Mucosa of stomach (tissue), 1 donor: Measurements from ENCODE around the gene SCNN1B.
"Not testable (repeated sequence)": the region's sequence is repeated elsewhere in the genome, so short reads cannot be mapped to it uniquely, and the experiment has no call there.

Experiments
- H3K27me3 ChIP-seq: one replicate; pipeline ENCODE4 v1.7.0; 2013; ENCODE audit warnings: mild to moderate bottlenecking, low read length; ENCODE audit not compliant: control insufficient read depth, insufficient read depth
- H3K36me3 ChIP-seq: one replicate; pipeline ENCODE4 v1.7.0; 2013; ENCODE audit warnings: low read length; ENCODE audit not compliant: control insufficient read depth, insufficient read depth
- H3K4me1 ChIP-seq: one replicate; pipeline ENCODE4 v1.7.0; 2013; ENCODE audit warnings: mild to moderate bottlenecking, low read length; ENCODE audit not compliant: control insufficient read depth, insufficient read depth
- H3K4me3 ChIP-seq: one replicate; pipeline ENCODE4 v1.7.0; 2013; ENCODE audit warnings: low read length
- H3K9ac ChIP-seq: one replicate; pipeline ENCODE4 v1.7.0; 2013; ENCODE audit warnings: mild to moderate bottlenecking, low read length, moderate library complexity
- H3K9me3 ChIP-seq: one replicate; pipeline ENCODE4 v1.7.0; 2013; ENCODE audit warnings: mild to moderate bottlenecking, low read length, moderate library complexity; ENCODE audit not compliant: control insufficient read depth
- donor health status: Pancreatic carcinoma.

SCNN1B gene

GRCh38 chr16:23290189-23291062, 11.7 kb upstream of the SCNN1B start:
- no peaks in the 10 kb centered on the region for H3K9me3 ChIP-seq
- no peaks in the 10 kb centered on the region for H3K36me3 ChIP-seq
- no peaks in the 10 kb centered on the region for H3K4me1 ChIP-seq
- no peak overlapping the region for H3K4me3 ChIP-seq
- H3K9ac ChIP-seq: no peak overlapping the region
- no peaks in the 10 kb centered on the region for H3K27me3 ChIP-seq

GRCh38 chr16:23293016-23293415, 9.1 kb upstream of the SCNN1B start:
- Histone ChIP-seq H3K9ac (no peak overlapping the region), H3K4me1 (no peaks in the 10 kb centered on the region), H3K36me3 (no peaks in the 10 kb centered on the region)

GRCh38 chr16:23294260-23294659, 7.8 kb upstream of the SCNN1B start:
- H3K4me3 ChIP-seq: no peak overlapping the region
- no peaks in the 10 kb centered on the region for H3K36me3 ChIP-seq
- no peak overlapping the region for H3K9ac ChIP-seq
- no peaks in the 10 kb centered on the region for H3K9me3 ChIP-seq
- H3K27me3 ChIP-seq: no peaks in the 10 kb centered on the region
- H3K4me1 ChIP-seq: no peaks in the 10 kb centered on the region

More at GRCh38 chr16:23293016-23293415, 9.1 kb upstream of the SCNN1B start:
- Histone ChIP-seq H3K27me3 (no peaks in the 10 kb centered on the region), H3K9me3 (no peaks in the 10 kb centered on the region), H3K4me3 (no peak overlapping the region)

- Histone ChIP-seq H3K9me3 (no peaks in the 10 kb centered on the region), H3K27me3 (peaks cover 12% of the 10 kb centered on the region), H3K36me3 (no peaks in the 10 kb centered on the region), H3K4me1 (no peaks in the 10 kb centered on the region), H3K4me3 (no peak overlapping the region), H3K9ac (no peak overlapping the region)
Observed at GRCh38 chr16:23296994-23297393, 5.1 kb upstream of the SCNN1B start.

GRCh38 chr16:23298290-23298915, 3.7 kb upstream of the SCNN1B start:
- no peaks in the 10 kb centered on the region for H3K4me1 ChIP-seq
- H3K36me3 ChIP-seq: no peaks in the 10 kb centered on the region
- no peaks in the 10 kb centered on the region for H3K9me3 ChIP-seq
- H3K27me3 ChIP-seq: peaks cover 26% of the 10 kb centered on the region
- H3K4me3 ChIP-seq: no peak overlapping the region
- no peak overlapping the region for H3K9ac ChIP-seq

GRCh38 chr16:23299815-23300214, 2.3 kb upstream of the SCNN1B start:
- not testable (repeated sequence) for H3K4me3 ChIP-seq, H3K9ac ChIP-seq, H3K36me3 ChIP-seq, H3K9me3 ChIP-seq, H3K4me1 ChIP-seq
- peaks cover 27% of the 10 kb centered on the region for H3K27me3 ChIP-seq

- H3K9me3 ChIP-seq: no peaks in the 10 kb centered on the region
- no peak overlapping the region for H3K9ac ChIP-seq
- no peaks in the 10 kb centered on the region for H3K4me1 ChIP-seq
- H3K4me3 ChIP-seq: no peak overlapping the region
- H3K36me3 ChIP-seq: no peaks in the 10 kb centered on the region
- peaks cover 27% of the 10 kb centered on the region for H3K27me3 ChIP-seq
Observed at GRCh38 chr16:23301251-23302044, 654 bp upstream of the SCNN1B start.

- no peaks in the 10 kb centered on the region for H3K36me3 ChIP-seq
- no peak overlapping the region for H3K4me3 ChIP-seq
- peaks cover 27% of the 10 kb centered on the region for H3K27me3 ChIP-seq
- H3K9ac ChIP-seq: no peak overlapping the region
- no peaks in the 10 kb centered on the region for H3K9me3 ChIP-seq
- H3K4me1 ChIP-seq: no peaks in the 10 kb centered on the region
Observed at GRCh38 chr16:23303685-23304084, 1.6 kb downstream of the SCNN1B start.

- Histone ChIP-seq H3K27me3 (peaks cover 27% of the 10 kb centered on the region), H3K36me3 (no peaks in the 10 kb centered on the region), H3K4me1 (no peaks in the 10 kb centered on the region), H3K9me3 (no peaks in the 10 kb centered on the region), H3K9ac (no peak overlapping the region), H3K4me3 (no peak overlapping the region)
Observed at GRCh38 chr16:23304620-23305019, 2.5 kb downstream of the SCNN1B start.

- H3K27me3 ChIP-seq: peaks cover 20% of the 10 kb centered on the region
- H3K9me3 ChIP-seq: no peaks in the 10 kb centered on the region
- H3K9ac ChIP-seq: no peak overlapping the region
- no peak overlapping the region for H3K4me3 ChIP-seq
- H3K36me3 ChIP-seq: no peaks in the 10 kb centered on the region
- H3K4me1 ChIP-seq: no peaks in the 10 kb centered on the region
Observed at GRCh38 chr16:23306199-23307100, 4.3 kb downstream of the SCNN1B start.

- Histone ChIP-seq H3K9ac (no peak overlapping the region), H3K36me3 (no peaks in the 10 kb centered on the region), H3K27me3 (no peaks in the 10 kb centered on the region), H3K4me3 (no peak overlapping the region), H3K9me3 (no peaks in the 10 kb centered on the region), H3K4me1 (no peaks in the 10 kb centered on the region)
Observed at GRCh38 chr16:23310217-23310616, 8.1 kb downstream of the SCNN1B start.
